ENCODE data around the gene ARSG. TPM values are rescaled to one million over a fixed set of nuclear protein-coding genes. Genes with fewer than 3 reads are reported as not detected.

Gene ARSG
- total and polyA plus RNA-seq, 2 experiments from 2014 or later: 1.7 to 5.1 TPM

- TF ChIP-seq ETS1 (IDR thresholded peaks at IDR 0.05) (no peak), NANOG (IDR thresholded peaks at IDR 0.05; ENCODE audit: borderline replicate concordance) (no peak), POLR2AphosphoS5 (IDR thresholded peaks at IDR 0.05; ENCODE audit: low read depth) (no peak), CREB1 (CRISPR knock-in tag; IDR thresholded peaks at IDR 0.05; ENCODE audit: low read depth) (no peak), STAT1 (IDR thresholded peaks at IDR 0.05; ENCODE audit: unreplicated experiment) (no peak)
These were observed 93.2 kb downstream of the ARSG start (continued) for GRCh38 chr17:68384471-68384870.

GRCh38 chr17:68384941-68385340, 93.6 kb downstream of the ARSG start:
- no peaks in the 10 kb centered on the region for H3K27me3 ChIP-seq (ENCODE audit: insufficient read depth)
- H3K36me3 ChIP-seq (ENCODE audit: insufficient read depth): no peaks in the 10 kb centered on the region
- no peak overlapping the region for H3K27ac ChIP-seq (ENCODE audit: low read depth)
- H2AFZ ChIP-seq: no peak overlapping the region
- DNase-seq (ENCODE audit: low spot score) (no peak), ATAC-seq (no peak)
- no peaks in the 10 kb centered on the region for H4K20me1 ChIP-seq (replicated peaks; ENCODE audit: insufficient read depth)
- H3K9me2 ChIP-seq (ENCODE audit: insufficient read depth): no peaks in the 10 kb centered on the region
- H3K4me2 ChIP-seq: no peak overlapping the region
- H3K4me1 ChIP-seq (ENCODE audit: insufficient read depth): no peaks in the 10 kb centered on the region
- Mint-ChIP-seq H3K4me1 (peaks cover 9% of the 10 kb centered on the region), H3K27me3 (ENCODE audit: insufficient read depth, low read depth, poor library complexity) (peaks cover 6% of the 10 kb centered on the region), H3K27ac (no peak overlapping the region), H3K9me3 (no peaks in the 10 kb centered on the region), H3K36me3 (ENCODE audit: low read depth) (no peaks in the 10 kb centered on the region), H3K4me3 (no peak overlapping the region)
- no peaks in the 10 kb centered on the region for H3F3A ChIP-seq (replicated peaks; ENCODE audit: low read depth)
- H3K79me2 ChIP-seq (replicated peaks; ENCODE audit: insufficient read depth): no peaks in the 10 kb centered on the region
- no peak overlapping the region for H3K4me3 ChIP-seq
- TF ChIP-seq JUNB (IDR thresholded peaks at IDR 0.05; ENCODE audit: unreplicated experiment): no peak
- no peak for TF ChIP-seq CREB1 (CRISPR knock-in tag; IDR thresholded peaks at IDR 0.05; ENCODE audit: low read depth)
- no peak for TF ChIP-seq EZH2 (IDR thresholded peaks at IDR 0.05; ENCODE audit: low read depth, unreplicated experiment)
- TF ChIP-seq ZNF114 (CRISPR knock-in tag; IDR thresholded peaks at IDR 0.05): no peak
- TF ChIP-seq CTCF (conservative IDR thresholded peaks at IDR 0.05; ENCODE audit: low read depth in 2 of 2): no peak
- TF ChIP-seq POLR2AphosphoS5 (IDR thresholded peaks at IDR 0.05; ENCODE audit: low read depth): no peak
- no peak for TF ChIP-seq STAT1 (IDR thresholded peaks at IDR 0.05; ENCODE audit: unreplicated experiment)
- no peak for TF ChIP-seq REST (IDR thresholded peaks at IDR 0.05; ENCODE audit: unreplicated experiment)
- no peak for TF ChIP-seq EZH2phosphoT487 (IDR thresholded peaks at IDR 0.05; ENCODE audit: unreplicated experiment)
- no peak for TF ChIP-seq ETS1 (IDR thresholded peaks at IDR 0.05)
